Kasumi-1 (cell line): ENCODE results near the gene E2F4.

ENCODE experiments used
- DNase-seq, 2 experiments: peaks; one replicate each; lab custom pipeline; 2025; lab: John Stamatoyannopoulos, UW

The E2F4 gene

GRCh38 chr16:67157892-67158635 is 33.9 kb upstream of the E2F4 start:
- no peak for DNase-seq

- DNase-seq, result no peak
Observed at GRCh38 chr16:67158637-67159600, 33.0 kb upstream of the E2F4 start.

GRCh38 chr16:67161595-67162058 is 30.3 kb upstream of the E2F4 start:
- DNase-seq, result no peak

GRCh38 chr16:67162506-67163163 is 29.3 kb upstream of the E2F4 start:
- DNase-seq, result no peak

GRCh38 chr16:67163164-67163998 is 28.6 kb upstream of the E2F4 start:
- no peak for DNase-seq

- DNase-seq, result no peak
Observed at GRCh38 chr16:67163999-67164558, 27.9 kb upstream of the E2F4 start.

GRCh38 chr16:67164599-67165061 is 27.3 kb upstream of the E2F4 start, which contains the start of gene HSF4:
TSS of gene HSF4 (plus strand) at chr16:67164745. CDS start at chr16:67164812, 67 bp downstream.
- no peak for DNase-seq

GRCh38 chr16:67165121-67166078 is 26.6 kb upstream of the E2F4 start:
- no peak for DNase-seq

GRCh38 chr16:67166110-67166547 is 25.8 kb upstream of the E2F4 start:
- no peak for DNase-seq

GRCh38 chr16:67166598-67167168 is 25.3 kb upstream of the E2F4 start:
- DNase-seq, result no peak

- no peak for DNase-seq
Observed at GRCh38 chr16:67167588-67167987, 24.4 kb upstream of the E2F4 start.

GRCh38 chr16:67169011-67169451 is 22.9 kb upstream of the E2F4 start:
- no peak for DNase-seq

GRCh38 chr16:67169642-67170167 is 22.2 kb upstream of the E2F4 start:
- DNase-seq, result peak in 1 of 2 experiments; percentile 21

GRCh38 chr16:67170168-67170948 is 21.6 kb upstream of the E2F4 start, which contains the start of gene NOL3:
TSS of gene NOL3 (plus strand) at chr16:67170538.
- DNase-seq, result no peak

- DNase-seq, result no peak
Observed at GRCh38 chr16:67170949-67171649, 20.9 kb upstream of the E2F4 start.

- DNase-seq, result no peak
Observed at GRCh38 chr16:67173323-67173722, 18.6 kb upstream of the E2F4 start.
